GM19395 (cell line): ENCODE measurements around the gene LUZP2.
"Not testable (repeated sequence)": the region's sequence is repeated elsewhere in the genome, so short reads cannot be mapped to it uniquely, and the experiment has no call there.

Experiments used
- ATAC-seq: cut with Tn5 transposase; IDR thresholded peaks from one replicate; pipeline ENCODE4 v1.9.1; 2021; ENCODE audit warnings: mild to moderate bottlenecking, moderate library complexity; ENCODE audit not compliant: unreplicated experiment

Gene LUZP2

GRCh38 chr11:24890426-24890825 lies 393.6 kb downstream of the LUZP2 start:
- ATAC-seq: no peak

GRCh38 chr11:24891845-24892492 lies 395.1 kb downstream of the LUZP2 start:
- ATAC-seq: not testable (repeated sequence)

- ATAC-seq: no peak
Measured at GRCh38 chr11:24896118-24896835, 399.4 kb downstream of the LUZP2 start.

GRCh38 chr11:24900514-24900913 lies 403.7 kb downstream of the LUZP2 start:
- ATAC-seq: peak; percentile 54

GRCh38 chr11:24900960-24901549 lies 404.2 kb downstream of the LUZP2 start:
- ATAC-seq: peak; percentile 9

- ATAC-seq: no peak
Measured at GRCh38 chr11:24903555-24903954, 406.7 kb downstream of the LUZP2 start.

GRCh38 chr11:24925091-24925490 lies 428.2 kb downstream of the LUZP2 start:
- no peak for ATAC-seq

- no peak for ATAC-seq
Measured at GRCh38 chr11:24932110-24933000, 435.5 kb downstream of the LUZP2 start.

GRCh38 chr11:24934733-24935439 lies 438.0 kb downstream of the LUZP2 start:
- ATAC-seq: no peak

- ATAC-seq: no peak
Measured at GRCh38 chr11:24944891-24945290, 448.0 kb downstream of the LUZP2 start.

- ATAC-seq: no peak
Measured at GRCh38 chr11:24949406-24949805, 452.6 kb downstream of the LUZP2 start.

- ATAC-seq: no peak
Measured at GRCh38 chr11:24963852-24964251, 467.0 kb downstream of the LUZP2 start.

- ATAC-seq: no peak
Measured at GRCh38 chr11:24965748-24966147, 468.9 kb downstream of the LUZP2 start.

GRCh38 chr11:24993903-24994302 lies 497.1 kb downstream of the LUZP2 start:
- ATAC-seq: not testable (repeated sequence)

GRCh38 chr11:24999929-25000328 lies 503.1 kb downstream of the LUZP2 start:
- not testable (repeated sequence) for ATAC-seq

- no peak for ATAC-seq
Measured at GRCh38 chr11:25037431-25037830, 540.6 kb downstream of the LUZP2 start.

GRCh38 chr11:25038131-25038530 lies 541.3 kb downstream of the LUZP2 start:
- no peak for ATAC-seq

GRCh38 chr11:25039165-25039564 lies 542.3 kb downstream of the LUZP2 start:
- no peak for ATAC-seq

- no peak for ATAC-seq
Measured at GRCh38 chr11:25048632-25049031, 551.8 kb downstream of the LUZP2 start.

- no peak for ATAC-seq
Measured at GRCh38 chr11:25052844-25053243, 556.0 kb downstream of the LUZP2 start.
